Glomerular visceral epithelial cell (primary cell): ENCODE results near the gene UBB.
A peak's percentile ranks its signal among the peaks of the same experiment; 100 is the strongest.
"Not testable (repeated sequence)": the region's sequence is repeated elsewhere in the genome, so short reads cannot be mapped to it uniquely, and the experiment has no call there.

Experiments used
- DNase-seq: peaks from one replicate; pipeline ENCODE4 v3.0.0-alpha.2; 2016; ENCODE audit errors: extremely low spot score

The UBB gene

GRCh38 chr17:16374146-16374938 lies 6.5 kb upstream of the UBB start:
- no peak for DNase-seq

- DNase-seq, result no peak
Observed at GRCh38 chr17:16377941-16378341, 3.0 kb upstream of the UBB start.

- no peak for DNase-seq
Observed at GRCh38 chr17:16378636-16379282, 2.1 kb upstream of the UBB start.

- no peak for DNase-seq
Observed at GRCh38 chr17:16379654-16380053, 1.2 kb upstream of the UBB start.

GRCh38 chr17:16381496-16381820 lies 567 bp downstream of the UBB start:
- DNase-seq, result no peak

GRCh38 chr17:16383216-16383615 lies 2.3 kb downstream of the UBB start:
- no peak for DNase-seq

- no peak for DNase-seq
Observed at GRCh38 chr17:16383772-16384287, 2.9 kb downstream of the UBB start.

GRCh38 chr17:16384557-16384956 lies 3.7 kb downstream of the UBB start:
- DNase-seq, result no peak

- DNase-seq, result not testable (repeated sequence)
Observed at GRCh38 chr17:16386126-16386507, 5.2 kb downstream of the UBB start.

GRCh38 chr17:16391451-16391850 lies 10.6 kb downstream of the UBB start:
- DNase-seq, result no peak

GRCh38 chr17:16392491-16392890 lies 11.6 kb downstream of the UBB start:
- not testable (repeated sequence) for DNase-seq

- DNase-seq, result not testable (repeated sequence)
Observed at GRCh38 chr17:16395887-16396286, 15.0 kb downstream of the UBB start.

GRCh38 chr17:16396693-16397092 lies 15.8 kb downstream of the UBB start:
- DNase-seq, result not testable (repeated sequence)

GRCh38 chr17:16398270-16399267 lies 17.7 kb downstream of the UBB start:
- no peak for DNase-seq

GRCh38 chr17:16403847-16404246 lies 23.0 kb downstream of the UBB start:
- DNase-seq, result not testable (repeated sequence)

- DNase-seq, result no peak
Observed at GRCh38 chr17:16406742-16407674, 26.1 kb downstream of the UBB start.

GRCh38 chr17:16407911-16408588 lies 27.2 kb downstream of the UBB start:
- DNase-seq, result peak; percentile 52

- no peak for DNase-seq
Observed at GRCh38 chr17:16415031-16415924, 34.4 kb downstream of the UBB start, which contains the start of gene TRPV2. Gene TRPV2 (plus strand): TSS chr17:16415571. CDS start chr17:16417669, 2,098 bp downstream.

- no peak for DNase-seq
Observed at GRCh38 chr17:16417399-16417798, 36.5 kb downstream of the UBB start.
